CD4-positive, alpha-beta T cell treated with Interleukin-6 at 100 ng/mL for 8 hours (primary cell): ENCODE measurements around the gene TESK2.

Experiments used
- DNase-seq: peaks from one replicate; pipeline ENCODE4 v3.0.0-alpha.2; 2020; ENCODE audit warnings: mixed read lengths, low spot score

The TESK2 gene

GRCh38 chr1:45335855-45336324 lies 155.1 kb downstream of the TESK2 start:
- no peak for DNase-seq

DNA sequence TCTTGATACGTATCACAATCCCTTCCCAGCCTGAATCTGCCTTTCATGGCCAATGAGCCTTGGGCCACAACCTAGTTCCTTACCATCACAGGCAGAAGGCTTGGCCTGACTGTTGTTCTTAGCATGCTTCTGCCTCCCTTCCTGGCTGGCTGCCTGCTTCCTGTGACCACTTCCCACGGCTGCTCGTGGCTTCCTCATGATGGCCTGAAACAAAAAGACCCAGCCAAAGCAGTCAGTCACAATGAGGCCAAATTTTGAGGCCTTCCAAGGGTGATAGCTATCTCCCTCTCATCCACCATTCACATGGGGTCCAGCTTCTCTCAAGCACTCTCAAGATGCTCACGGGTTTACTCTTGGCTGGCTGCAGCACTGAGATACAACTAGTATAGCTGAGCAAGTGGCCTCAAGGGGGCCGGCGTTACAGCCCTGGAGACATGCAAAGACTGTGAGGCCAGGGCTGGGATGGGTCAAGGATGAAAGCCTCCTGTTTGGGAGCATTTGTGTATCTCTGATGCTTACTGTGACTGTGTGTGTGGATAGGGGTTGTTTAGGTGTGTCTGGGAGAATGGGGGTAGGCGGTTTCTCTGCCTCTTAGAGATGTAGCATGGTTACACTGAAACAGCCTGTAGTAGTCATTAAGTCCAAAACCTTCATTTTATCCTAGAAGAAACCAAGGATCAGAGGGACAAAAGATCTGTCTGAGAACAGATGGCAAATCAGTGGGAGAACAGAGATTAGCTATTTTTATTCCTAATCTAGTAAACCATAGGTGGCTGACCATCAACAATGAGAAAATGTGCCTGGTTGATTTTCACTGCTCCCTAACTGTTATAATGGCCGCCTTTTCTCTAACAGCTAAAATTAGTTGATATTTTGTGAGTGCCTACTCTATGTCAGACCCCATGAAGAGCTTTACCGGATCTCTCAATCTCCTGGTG lies 156.4 kb downstream of the TESK2 start:
- no peak for DNase-seq

DNA sequence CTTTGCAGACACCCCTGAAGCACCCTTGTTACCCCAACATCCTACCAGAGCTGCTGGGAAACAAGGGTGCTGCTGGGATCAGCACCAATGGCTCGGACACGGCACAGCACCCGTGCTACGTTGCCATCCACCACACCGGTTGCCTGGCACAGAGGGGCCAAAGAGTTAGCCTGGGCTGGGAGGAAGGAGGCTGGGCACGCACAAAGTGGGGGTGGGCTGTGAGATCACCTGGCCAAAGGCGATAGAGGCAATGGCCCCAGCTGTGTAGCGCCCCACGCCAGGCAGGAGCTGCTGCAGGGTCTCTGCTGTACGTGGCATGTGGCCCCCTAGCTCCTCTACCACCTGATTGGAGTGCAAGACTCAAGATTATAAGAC lies 158.6 kb downstream of the TESK2 start:
- DNase-seq, result no peak

- DNase-seq, result no peak
Measured at GRCh38 chr1:45331436-45332345, 159.3 kb downstream of the TESK2 start.

- DNase-seq, result no peak
Measured at GRCh38 chr1:45329445-45329844, 161.5 kb downstream of the TESK2 start.

DNA sequence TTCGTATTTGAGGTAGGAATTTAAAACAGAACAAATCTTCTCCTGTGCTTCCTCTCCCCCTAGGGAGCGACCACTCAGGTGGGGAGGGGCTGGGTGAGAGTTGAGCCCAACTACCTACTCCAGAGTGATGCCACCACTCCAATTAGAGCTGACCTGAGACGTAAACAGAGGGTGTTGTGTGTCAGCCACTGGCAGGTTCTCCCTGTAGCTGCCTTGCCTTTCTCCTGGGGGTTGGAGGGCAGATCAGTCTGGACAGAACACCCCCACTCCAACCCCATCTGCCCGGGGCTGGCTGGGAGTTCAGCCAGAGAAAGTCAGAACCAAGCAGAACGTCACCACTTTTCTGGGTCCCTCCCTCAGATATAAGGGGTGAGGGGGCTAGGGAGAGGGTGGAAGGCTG lies 162.3 kb downstream of the TESK2 start:
- no peak for DNase-seq

- no peak for DNase-seq
Measured at GRCh38 chr1:45327644-45328515, 163.1 kb downstream of the TESK2 start.

- peak; percentile 51 for DNase-seq
Measured at GRCh38 chr1:45326627-45327623, 164.0 kb downstream of the TESK2 start, which contains the start of gene HPDL. HPDL (plus strand) TSS chr1:45326895; CDS start chr1:45327149, 254 bp downstream.

DNA sequence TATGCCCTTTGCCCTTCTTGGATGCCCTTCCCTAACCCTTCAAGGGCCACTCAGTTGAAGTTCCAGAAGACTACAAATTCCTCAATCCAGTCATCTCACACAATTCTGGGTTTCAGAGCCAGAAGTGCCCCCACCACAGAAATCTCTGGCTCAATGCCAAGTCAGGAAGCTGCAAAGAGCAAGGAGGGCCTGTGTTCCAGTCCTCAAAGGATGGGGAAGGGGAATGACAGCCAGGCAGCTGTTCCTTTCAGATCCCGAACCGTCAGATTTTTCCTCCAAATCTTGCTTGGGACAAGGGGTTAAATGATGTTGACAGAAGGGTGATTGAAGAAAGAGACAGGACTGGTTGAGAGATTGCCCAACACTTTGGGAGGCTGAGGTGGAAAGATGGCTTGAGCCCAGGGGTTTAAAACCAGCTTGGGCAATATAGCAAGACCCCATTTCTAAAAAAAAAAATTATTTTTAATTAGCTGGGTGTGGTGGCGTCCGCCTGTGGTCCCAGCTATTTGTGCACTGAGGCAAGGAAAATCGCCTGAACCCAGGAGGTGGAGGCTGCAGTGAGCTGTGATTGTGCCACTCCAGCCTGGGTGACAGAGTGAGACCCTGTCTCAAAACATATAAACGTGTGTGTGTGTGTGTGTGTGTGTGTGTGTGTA lies 165.0 kb downstream of the TESK2 start:
- DNase-seq, result no peak

- DNase-seq, result no peak
Measured at GRCh38 chr1:45322486-45323040, 168.4 kb downstream of the TESK2 start.

DNA sequence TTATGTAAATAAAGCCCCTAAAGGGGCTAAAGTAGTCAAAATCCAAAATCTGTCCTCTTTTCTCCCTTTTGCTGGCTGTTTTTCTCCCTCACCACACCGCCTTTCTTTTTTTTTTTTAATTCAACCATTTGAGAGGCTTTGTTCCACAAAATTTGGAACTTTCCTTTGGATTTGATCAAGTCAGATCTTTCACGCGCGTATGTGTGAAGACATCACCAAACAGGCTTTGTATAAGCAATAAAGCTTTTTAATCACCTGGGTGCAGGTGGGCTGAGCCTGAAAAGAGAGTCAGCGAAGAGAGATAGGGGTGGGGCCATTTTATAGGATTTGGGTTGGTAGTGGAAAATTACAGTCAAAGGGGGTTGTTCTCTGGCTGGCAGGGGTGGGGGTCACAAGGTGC lies 169.5 kb downstream of the TESK2 start:
- DNase-seq, result no peak

DNA sequence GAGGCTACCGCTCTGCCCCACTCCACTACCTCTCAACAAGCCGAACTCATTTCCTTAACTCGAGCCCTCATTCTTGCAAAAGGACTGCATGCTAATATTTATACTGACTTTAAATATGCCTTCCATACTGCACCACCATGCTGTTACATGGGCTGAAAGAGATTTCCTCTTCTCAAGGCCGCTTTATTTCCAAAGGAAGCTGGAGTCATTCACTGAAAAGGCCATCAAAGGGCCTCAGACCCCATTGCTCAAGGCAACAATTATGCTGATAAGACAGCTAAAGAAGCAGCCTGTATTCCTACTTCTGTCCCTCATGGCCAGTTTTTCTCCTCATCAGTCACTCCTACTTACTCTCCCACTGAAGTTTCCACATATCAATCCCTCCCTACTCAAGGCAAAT lies 171.2 kb downstream of the TESK2 start:
- DNase-seq, result no peak

GRCh38 chr1:45317166-45317565 lies 173.8 kb downstream of the TESK2 start:
- DNase-seq, result no peak

DNA sequence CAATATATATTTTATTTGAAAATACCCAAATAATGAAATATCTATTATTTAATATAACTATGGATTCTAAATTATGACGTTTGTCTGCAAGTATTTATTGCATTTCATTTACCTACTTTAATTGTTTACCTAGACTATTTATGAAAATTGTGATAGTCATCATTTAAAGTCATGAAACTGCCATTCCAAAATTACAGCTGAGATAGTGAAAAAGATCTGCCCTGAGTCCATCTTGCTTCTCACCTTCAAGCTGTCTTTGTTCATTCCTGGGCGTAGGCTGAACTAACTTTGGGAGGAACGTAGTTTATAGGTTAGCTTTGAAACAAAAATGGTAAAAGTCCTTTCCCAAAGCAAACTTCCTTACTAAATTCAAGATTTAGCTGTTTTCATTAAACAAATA lies 176.7 kb downstream of the TESK2 start:
- no peak for DNase-seq

GRCh38 chr1:45306905-45307304 lies 184.1 kb downstream of the TESK2 start:
- no peak for DNase-seq

GRCh38 chr1:45306319-45306718 lies 184.6 kb downstream of the TESK2 start:
- no peak for DNase-seq

DNA sequence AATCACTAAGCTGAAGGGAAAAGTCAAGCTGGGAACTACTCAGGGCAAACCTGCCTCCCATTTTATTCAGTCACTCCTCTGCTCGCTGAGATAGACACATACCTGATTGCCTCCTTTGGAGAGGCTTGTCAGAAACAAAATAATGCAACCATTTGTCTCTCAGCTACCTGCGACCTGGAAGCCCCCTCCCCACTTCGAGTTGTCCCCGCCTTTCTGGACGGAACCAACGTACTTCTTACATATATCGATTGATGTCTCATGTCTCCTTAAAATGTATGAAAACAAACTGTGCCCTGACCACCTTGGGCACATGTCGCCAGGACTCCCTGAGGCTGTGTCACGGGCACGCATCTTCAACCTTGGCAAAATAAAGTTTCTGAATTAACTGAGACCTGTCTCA lies 185.7 kb downstream of the TESK2 start:
- DNase-seq, result no peak

DNA sequence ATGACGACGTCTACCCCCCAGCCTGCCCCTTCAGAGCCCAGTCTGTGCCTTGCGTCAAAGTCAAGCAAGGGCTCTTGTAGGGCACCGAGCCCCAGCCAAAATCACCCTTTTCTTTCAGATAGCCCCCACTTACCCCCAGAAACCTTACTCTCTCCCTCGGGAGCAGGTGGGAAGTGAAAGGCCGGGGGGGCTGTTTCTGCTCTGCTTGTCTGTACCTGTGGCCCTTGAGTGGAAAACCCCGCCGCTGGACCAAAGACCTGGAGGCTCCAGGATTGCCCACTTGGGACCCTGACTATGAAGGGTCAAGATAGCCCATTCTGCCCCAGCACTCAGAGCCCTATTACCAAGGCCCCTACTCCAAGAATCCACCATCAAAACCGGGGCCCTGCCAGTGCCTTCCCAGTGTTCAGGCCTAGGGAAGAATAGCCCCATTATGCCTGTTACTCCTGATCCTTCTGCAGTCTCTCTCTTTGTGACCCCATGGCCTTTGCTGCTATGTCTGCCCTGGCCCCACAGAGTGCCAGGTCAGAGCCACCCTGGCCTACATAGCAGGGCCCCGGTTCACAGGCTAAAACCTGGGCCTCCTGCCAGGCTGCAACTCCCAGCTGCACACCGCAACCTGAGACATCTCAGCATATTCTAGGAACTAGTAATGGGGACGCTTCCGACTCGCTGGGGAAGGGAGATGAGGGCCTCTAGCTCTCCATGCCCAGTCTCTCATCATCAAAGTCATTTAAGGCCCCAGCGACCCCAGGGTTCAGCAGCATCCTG lies 186.5 kb downstream of the TESK2 start:
- DNase-seq, result no peak
